GM04504 (cell line): ENCODE measurements around the gene MPZL2.

Experiments used
- DNase-seq: peaks from one replicate; pipeline ENCODE4 v3.0.0-alpha.2; 2012; ENCODE audit warnings: low read depth

The MPZL2 gene

DNA sequence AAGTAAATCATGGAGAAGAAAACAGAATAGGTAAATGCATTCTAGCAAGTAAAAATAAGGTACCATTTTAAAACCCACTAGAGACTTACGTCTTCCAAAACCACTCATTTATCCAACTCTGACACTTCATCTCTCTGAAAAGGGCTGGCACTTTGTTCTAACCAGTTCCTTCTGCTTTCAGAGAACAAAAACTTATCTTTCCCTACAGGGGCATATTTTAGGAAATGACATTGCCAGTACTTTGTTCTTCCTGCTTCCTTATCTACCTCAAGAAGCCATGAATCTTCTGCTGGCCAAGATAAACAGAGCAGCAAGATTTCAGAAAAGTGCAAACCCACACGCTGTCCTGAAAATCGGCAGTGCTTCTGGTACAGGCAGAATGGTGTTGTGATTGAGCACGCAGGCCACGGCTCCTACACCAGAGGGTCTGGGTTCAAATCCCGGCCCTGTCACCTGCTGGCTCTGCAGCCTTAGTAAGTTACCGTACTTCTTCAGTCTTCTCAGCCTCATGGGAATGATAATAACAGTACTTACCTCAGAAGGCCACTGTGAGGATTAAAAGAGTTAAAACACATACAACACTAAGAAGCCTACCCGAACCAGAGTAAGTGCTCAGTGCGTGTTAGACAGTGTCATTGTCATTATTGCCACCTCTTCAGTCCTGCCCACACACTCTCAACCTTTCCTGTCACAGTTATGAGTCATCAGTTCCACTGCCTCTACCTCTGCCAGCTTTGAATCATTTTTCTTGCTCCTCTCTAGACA is 22.9 kb downstream of the MPZL2 start:
- DNase-seq = no peak

GRCh38 chr11:118239509-118240205 is 24.4 kb downstream of the MPZL2 start:
- no peak for DNase-seq

DNA sequence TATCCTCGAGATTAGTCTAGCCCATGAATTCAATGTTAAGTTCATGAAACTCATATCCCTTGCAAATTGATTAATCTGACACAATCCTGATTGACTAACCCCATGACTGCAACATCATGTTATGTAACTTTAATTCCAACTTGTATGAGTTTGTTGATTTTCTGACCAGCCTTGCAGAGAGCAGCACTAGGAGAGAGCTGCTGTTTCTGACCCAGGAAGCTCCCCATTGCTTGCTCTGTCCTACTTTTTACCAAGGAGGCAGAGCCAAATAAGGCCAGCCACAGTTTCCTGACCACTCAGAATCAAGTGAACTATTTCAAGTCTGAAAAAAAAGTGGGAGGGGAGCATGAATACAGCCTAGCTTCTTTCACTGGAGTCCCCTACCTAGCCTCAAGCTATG is 25.2 kb downstream of the MPZL2 start:
- DNase-seq = no peak

GRCh38 chr11:118238421-118238820 is 25.7 kb downstream of the MPZL2 start:
- DNase-seq = no peak

GRCh38 chr11:118236170-118236569 is 27.9 kb downstream of the MPZL2 start:
- DNase-seq = no peak

DNA sequence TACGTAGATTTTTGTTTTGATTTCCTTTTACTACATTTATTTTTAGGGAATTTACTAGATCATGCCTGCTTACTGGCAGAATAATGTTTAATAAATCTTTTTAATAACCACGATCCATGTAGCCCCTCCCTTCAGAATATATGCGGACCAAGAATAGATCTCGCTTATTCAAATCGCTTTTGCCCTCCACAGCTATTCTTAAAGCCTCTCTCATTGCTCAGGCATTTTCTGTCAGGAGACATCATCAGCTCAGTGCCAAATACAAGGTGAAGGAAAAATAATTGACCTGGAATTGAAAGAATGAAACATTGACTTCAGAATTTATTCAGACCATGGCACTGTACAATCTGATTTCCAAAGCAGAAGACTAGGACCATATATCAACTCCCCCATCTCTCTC is 29.3 kb downstream of the MPZL2 start:
- DNase-seq = no peak

- no peak for DNase-seq
These were observed 30.2 kb downstream of the MPZL2 start for GRCh38 chr11:118233850-118234249.

DNA sequence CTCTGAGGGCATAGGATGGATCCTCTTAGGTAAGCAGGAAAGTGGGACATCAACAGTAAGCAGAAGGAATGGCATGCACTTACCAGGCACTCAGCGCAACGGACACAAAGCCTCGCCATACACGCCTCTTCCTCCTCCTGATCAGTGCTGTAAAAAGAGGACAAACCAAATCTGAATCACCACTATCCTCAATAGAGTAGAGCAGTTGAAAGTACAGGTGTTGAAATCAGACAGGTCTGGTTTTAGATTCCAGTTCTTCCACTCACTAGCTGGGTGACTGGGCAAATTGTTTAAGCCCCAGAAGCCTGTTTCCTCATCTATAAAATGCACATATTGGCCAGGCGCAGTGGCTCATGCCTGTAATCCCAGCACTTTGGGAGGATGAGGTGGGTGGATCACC is 30.7 kb downstream of the MPZL2 start:
- no peak for DNase-seq

GRCh38 chr11:118232659-118233058 is 31.4 kb downstream of the MPZL2 start:
- DNase-seq = no peak

DNA sequence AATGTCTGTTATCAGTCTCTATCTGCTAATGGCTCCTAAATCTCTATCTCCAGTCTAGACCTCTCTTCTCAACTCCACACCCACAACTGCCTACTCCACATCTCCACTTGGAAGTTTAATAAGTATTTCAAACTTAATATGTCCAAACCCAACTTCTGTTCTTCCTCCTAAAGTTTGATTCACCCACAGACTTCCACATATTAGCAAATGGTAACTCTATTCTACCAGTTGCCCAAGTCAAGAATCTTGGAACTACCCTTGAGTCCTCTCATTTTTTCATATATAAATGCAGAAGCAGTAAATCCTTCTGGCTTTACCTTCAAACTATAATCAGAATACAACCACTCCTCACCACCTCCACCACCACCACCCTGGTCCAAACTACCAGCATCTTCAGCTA is 32.6 kb downstream of the MPZL2 start:
- no peak for DNase-seq

- DNase-seq = no peak
These were observed 34.0 kb downstream of the MPZL2 start for GRCh38 chr11:118230088-118230487.

GRCh38 chr11:118229274-118229847 is 34.7 kb downstream of the MPZL2 start:
- DNase-seq = no peak

DNA sequence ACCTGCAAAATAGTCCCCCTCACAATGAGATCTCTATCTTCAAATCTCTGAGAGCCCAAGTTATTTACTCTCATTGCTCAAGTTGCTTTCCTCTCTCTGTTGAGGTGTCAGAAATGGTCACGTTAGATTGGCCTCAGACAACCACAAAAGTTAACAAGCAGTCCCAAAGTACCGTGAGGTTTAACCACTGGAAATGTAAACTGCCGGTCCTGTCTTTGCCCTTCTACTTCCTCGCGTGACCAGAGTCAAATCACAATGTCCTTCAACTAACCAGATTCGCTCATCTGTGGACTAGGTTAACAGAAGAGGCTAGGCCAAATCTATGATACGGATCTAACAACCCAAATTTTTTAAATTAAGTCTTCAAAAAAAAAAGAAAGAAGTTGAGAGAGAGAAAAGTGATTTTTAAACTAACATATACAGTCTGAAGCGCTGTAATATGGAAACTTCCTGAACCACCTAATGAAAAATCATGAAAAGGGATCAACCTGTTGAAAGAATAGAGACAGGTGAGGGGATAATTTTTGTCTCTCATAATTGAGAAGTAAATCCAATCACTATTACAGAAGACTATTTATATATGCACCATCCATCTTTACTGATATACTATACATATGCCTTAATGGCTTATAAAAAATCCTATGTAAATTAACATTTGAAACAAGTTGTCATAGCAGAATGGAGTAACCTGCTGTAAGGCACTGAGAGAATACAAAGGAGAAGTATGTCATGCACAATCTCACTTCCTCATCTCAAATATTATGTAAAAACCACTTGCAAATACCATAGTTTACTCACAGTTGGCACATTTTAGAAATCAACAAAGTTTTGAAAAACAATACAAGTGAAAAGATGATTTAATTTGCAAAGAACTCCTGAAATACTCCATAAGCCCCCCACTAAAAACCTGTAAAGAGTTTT is 36.0 kb downstream of the MPZL2 start:
- no peak for DNase-seq

GRCh38 chr11:118226781-118227180 is 37.3 kb downstream of the MPZL2 start:
- DNase-seq = no peak

DNA sequence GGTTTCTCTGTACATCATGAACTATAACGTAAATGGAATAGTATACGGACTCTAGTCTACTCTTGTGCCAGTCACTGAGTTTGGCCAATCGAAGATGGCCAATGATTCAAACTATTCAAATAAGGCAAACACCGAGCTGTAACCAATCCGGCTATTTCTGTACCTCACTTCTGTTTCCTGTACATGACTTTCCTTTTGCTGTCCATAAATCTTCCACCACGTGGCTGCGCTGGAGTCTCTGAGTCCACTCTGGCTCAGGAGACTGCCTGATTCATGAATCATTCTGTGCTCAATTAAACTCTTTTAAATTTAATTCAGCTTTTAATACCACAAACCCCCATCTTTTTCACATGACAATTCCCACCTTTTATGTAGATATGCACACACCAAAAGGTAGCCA is 37.8 kb downstream of the MPZL2 start:
- no peak for DNase-seq

DNA sequence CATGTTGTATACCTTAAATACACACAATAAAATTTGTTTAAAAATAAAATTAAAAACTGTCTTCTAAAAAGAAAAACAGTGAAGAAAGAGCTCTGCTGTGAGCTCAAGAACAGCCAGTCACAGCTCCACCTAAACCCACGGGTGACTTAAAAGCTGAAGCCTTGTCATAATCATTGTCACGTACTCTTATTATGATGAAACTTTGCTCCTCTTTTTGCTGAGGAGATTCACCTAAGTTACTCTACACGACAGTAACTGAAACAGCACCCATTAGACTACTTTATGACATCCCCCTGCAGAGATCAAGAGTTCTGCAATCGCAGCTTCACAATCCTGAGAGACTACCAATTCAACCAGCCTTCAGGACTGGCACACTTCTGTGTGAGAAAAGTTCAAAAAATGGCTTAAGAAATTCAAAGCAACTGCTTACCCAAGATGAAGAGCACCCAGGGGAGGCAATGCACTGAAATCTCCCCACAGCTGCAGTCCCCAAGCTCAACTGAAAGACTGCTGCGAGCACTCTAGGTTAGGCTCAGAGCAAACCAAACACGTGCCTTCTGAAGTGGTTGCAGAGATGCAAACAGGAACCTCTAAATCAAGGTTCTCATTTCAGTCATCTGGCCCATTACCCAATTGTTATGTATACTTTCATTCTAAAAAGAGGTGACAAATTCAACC is 39.4 kb downstream of the MPZL2 start, which contains the start of gene JAML:
TSS of gene JAML (minus strand) at position 501 of the 678 bp plus-strand sequence. CDS start 10,145 bp downstream, outside the sequence.
- DNase-seq = no peak

DNA sequence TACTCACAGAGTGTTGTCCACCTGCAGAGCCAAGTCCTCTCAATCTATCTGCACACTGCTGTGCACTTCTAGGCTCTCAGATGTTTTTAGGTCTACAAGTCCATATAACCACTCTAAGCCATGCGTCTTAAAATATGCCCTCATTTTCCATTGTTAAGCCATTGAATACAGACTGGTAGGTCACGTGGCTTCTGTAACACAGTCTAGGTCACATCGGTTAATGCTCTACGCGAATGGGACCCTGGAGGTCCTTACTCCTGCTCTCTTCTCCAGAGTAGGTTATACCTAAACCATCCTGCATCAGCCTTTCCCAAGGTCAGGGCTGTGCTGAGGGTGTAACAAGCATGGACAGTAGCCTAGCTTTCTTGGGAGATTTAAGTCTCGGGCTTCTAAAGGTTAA is 40.1 kb downstream of the MPZL2 start:
- no peak for DNase-seq

GRCh38 chr11:118223570-118223969 is 40.5 kb downstream of the MPZL2 start:
- no peak for DNase-seq

DNA sequence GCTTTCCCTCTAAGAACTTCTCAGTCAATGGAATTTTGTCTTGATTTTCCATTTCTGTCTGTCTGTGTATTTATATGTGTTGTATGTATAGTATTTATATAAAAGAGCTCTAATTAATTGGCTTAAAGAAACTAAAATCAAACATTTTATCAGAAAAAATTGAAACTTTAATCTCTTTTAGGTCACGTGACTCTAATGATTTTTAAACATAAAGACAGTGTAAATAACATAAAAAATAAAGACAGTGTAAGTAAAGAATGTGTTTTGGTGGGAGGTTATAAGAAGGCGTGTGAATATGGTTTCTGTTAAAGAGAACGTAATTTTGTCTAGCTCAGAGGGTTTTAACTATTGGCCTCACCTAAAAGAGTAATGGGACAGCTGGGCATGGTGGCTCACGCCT is 41.7 kb downstream of the MPZL2 start:
- DNase-seq = no peak

DNA sequence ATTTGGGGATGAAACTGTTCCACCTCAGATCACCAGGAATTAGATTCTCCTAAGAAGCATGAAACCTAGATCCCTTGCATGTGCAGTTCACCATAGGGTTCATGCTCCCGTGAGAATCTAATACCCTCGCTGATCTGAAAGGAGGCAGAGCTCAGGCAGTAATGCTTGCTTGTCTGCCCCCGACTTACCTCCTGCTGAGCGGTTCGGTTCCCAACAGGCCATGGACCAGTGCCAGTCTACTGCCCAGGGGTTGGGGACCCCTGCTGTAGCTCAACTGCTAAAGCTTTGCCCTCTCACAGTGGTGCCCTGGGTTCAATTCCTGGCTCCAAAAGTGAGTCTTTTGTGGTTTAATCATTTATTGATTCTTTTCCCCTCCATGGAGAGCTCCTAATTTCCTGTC is 42.7 kb downstream of the MPZL2 start:
- DNase-seq = no peak

DNA sequence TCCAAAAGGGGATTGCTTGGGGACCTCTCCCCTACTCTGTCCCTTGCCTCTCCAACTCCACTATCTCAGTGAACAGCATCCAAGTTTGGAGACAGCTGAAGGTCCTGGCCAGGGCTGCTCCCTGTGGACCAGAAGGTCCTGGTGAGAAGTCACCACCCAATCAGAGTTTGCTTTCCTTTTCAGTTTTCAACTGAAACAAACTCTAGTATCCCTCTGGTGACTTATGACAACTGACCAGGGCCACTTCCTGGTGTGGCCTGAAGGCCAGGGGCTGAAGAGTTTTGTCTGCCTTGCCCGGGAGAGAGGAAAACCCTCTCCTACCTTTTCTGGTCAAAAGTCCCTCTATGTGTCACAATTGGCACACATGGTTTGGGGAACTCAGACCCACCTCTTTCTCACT is 44.4 kb downstream of the MPZL2 start:
- no peak for DNase-seq

- no peak for DNase-seq
These were observed 44.9 kb downstream of the MPZL2 start for GRCh38 chr11:118219244-118219643.
